Keratinocyte (primary cell): ENCODE data around the gene NR6A1. TPM values are rescaled to one million over a fixed set of nuclear protein-coding genes. Genes with fewer than 3 reads are reported as not detected.

Experiments
- DNase-seq: peaks from one replicate; pipeline ENCODE4 v3.0.0-alpha.2; 2011; ENCODE audit warnings: low read depth, missing footprints, low spot score
- FAIRE-seq: peaks from 2 replicates; lab custom pipeline; 2011; peaks lifted over from hg19 to GRCh38; lab: Jason Lieb, UNC
- H2AFZ ChIP-seq: 2 replicates; pipeline ENCODE4 v1.6.0; 2012; ENCODE audit warnings: low read length, control low read depth, inconsistent platforms; ENCODE audit not compliant: control insufficient read depth
- H3K27ac ChIP-seq: 2 replicates; pipeline ENCODE4 v1.5.1; 2011; ENCODE audit warnings: low read length; ENCODE audit not compliant: control insufficient read depth, insufficient read depth
- H3K27me3 ChIP-seq: 3 replicates; pipeline ENCODE4 v1.6.0; 2011; ENCODE audit warnings: low read length; ENCODE audit not compliant: control insufficient read depth, insufficient read depth; ENCODE audit errors: extremely low read depth
- H3K36me3 ChIP-seq, 2 experiments: 2 replicates in 1 of 2; 3 replicates in 1 of 2; pipeline ENCODE4 v1.5.1; 2011; ENCODE audit warnings: low read length in 2 of 2, mild to moderate bottlenecking in 1 of 2; ENCODE audit not compliant: control insufficient read depth in 2 of 2, insufficient read depth in 2 of 2; ENCODE audit errors: extremely low read depth in 1 of 2
- H3K4me1 ChIP-seq: 3 replicates; pipeline ENCODE4 v1.5.1; 2011; ENCODE audit warnings: low read length; ENCODE audit not compliant: control insufficient read depth, insufficient read depth; ENCODE audit errors: extremely low read depth
- H3K4me2 ChIP-seq: 3 replicates; pipeline ENCODE4 v1.6.0; 2011; ENCODE audit warnings: low read depth, low read length; ENCODE audit not compliant: control insufficient read depth, insufficient read depth; ENCODE audit errors: extremely low read depth
- H3K4me3 ChIP-seq, 3 experiments: fragments of 200-600 bp in 1 of 3; sonication (generic) in 1 of 3; 2 replicates in 2 of 3; 3 replicates in 1 of 3; pipeline ENCODE4 v1.5.1; 2011 to 2016; ENCODE audit warnings: low read length in 3 of 3, mild to moderate bottlenecking in 3 of 3, control low read depth in 2 of 3, inconsistent platforms in 1 of 3, low read depth in 1 of 3, mixed read lengths in 1 of 3, mixed run types in 1 of 3, moderate library complexity in 1 of 3; ENCODE audit not compliant: control insufficient read depth in 2 of 3, insufficient read depth in 2 of 3; ENCODE audit errors: extremely low read depth in 1 of 3
- H3K79me2 ChIP-seq: 2 replicates; pipeline ENCODE4 v1.6.0; 2012; ENCODE audit warnings: low read length; ENCODE audit not compliant: control insufficient read depth, insufficient read depth
- H3K9ac ChIP-seq: 3 replicates; pipeline ENCODE4 v1.6.0; 2011; ENCODE audit warnings: low read length; ENCODE audit not compliant: control insufficient read depth, insufficient read depth; ENCODE audit errors: extremely low read depth
- H3K9me1 ChIP-seq: 3 replicates; pipeline ENCODE4 v1.6.0; 2011; ENCODE audit warnings: low read length; ENCODE audit not compliant: control insufficient read depth, insufficient read depth; ENCODE audit errors: extremely low read depth
- H3K9me3 ChIP-seq: 2 replicates; pipeline ENCODE4 v1.5.1; 2012; ENCODE audit warnings: low read depth, low read length; ENCODE audit not compliant: control insufficient read depth
- H4K20me1 ChIP-seq: 3 replicates; pipeline ENCODE4 v1.6.0; 2011; ENCODE audit warnings: low read length; ENCODE audit not compliant: control insufficient read depth, insufficient read depth; ENCODE audit errors: extremely low read depth
- EZH2 ChIP-seq: IDR thresholded peaks from one replicate; pipeline ENCODE4 v1.6.1; 2012; ENCODE audit warnings: inconsistent platforms, mild to moderate bottlenecking, low read length, moderate library complexity
- dilution Hi-C: fragments of 300-500 bp; cut with MboI; formaldehyde crosslinking; loops from one replicate; pipeline ENCODE4 v1.7.0; 2020; ENCODE audit warnings: low sequenced_read_pairs; ENCODE audit not compliant: extremely low pct_ligation_motif_present
- polyA plus RNA-seq, 5 experiments: library from polyadenylated mRNA; depleted of rRNA in 3 of 5; stranded (reverse) in 3 of 5; stranded (forward) in 1 of 5; unstranded in 1 of 5; fragments of >200 nt; gene quantifications; 1 replicate in 1 of 5; 2 replicates in 3 of 5; 3 replicates in 1 of 5; pipeline versions ENCODE4 v1.2.1 to v1.2.3, GENCODE V29; 2011 to 2012; ENCODE audit warnings: missing spikeins in 2 of 5, low read depth in 1 of 5, low replicate concordance in 1 of 5
- TF ChIP-seq, protein P1 (sequence below), 3 experiments: IDR thresholded peaks in 1 of 3; conservative IDR thresholded peaks in 1 of 3; optimal IDR thresholded peaks in 1 of 3; 2 replicates in 2 of 3; 3 replicates in 1 of 3; pipeline versions ENCODE3 to v1.5.1; 2011; ENCODE audit warnings: low read length in 3 of 3, mild to moderate bottlenecking in 3 of 3, moderate library complexity in 2 of 3, control low read depth in 1 of 3, inconsistent platforms in 1 of 3; ENCODE audit not compliant: insufficient read depth in 2 of 3; ENCODE audit errors: extremely low read depth in 1 of 3

NR6A1 gene
- polyA plus RNA-seq, 1 donor (not counting 4 experiments of a cell fraction or from before 2014, with no cell fraction given), result 1.8 TPM

DNA sequence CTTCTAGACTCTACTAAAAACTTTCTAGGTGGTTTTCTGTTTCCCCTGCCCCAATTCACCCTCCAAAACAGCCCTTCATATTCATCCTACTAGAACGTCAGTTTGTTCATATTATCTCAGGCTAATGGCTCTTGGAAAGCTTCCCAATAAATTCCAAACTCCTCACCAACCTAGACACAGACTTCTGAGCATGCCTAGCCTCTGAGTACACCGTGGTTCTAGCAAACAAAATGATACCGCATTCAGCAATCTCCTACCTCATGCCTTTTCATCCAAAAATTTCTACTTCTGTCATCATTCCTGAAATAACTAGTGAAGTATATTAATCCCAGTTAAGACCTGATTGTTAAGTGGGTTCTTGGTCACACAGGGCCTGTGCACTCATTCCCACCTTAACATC lies 217.4 kb downstream of the NR6A1 start:
- no peak for DNase-seq
- H3K27me3 ChIP-seq, result no peaks in the 10 kb centered on the region
- H3K9me3 ChIP-seq, result no peaks in the 10 kb centered on the region
- no peak overlapping the region for H3K4me3 ChIP-seq
- H3K4me1 ChIP-seq, result peaks cover 19% of the 10 kb centered on the region
- dilution Hi-C loops, result no loop called here
- no peak overlapping the region for H3K9ac ChIP-seq
- no peaks in the 10 kb centered on the region for H3K36me3 ChIP-seq
- H3K27ac ChIP-seq, result no peak overlapping the region
- H2AFZ ChIP-seq, result no peak overlapping the region
- no peak overlapping the region for H3K4me2 ChIP-seq
- no peaks in the 10 kb centered on the region for H4K20me1 ChIP-seq
- no peak for FAIRE-seq
- TF ChIP-seq, protein P1, sequence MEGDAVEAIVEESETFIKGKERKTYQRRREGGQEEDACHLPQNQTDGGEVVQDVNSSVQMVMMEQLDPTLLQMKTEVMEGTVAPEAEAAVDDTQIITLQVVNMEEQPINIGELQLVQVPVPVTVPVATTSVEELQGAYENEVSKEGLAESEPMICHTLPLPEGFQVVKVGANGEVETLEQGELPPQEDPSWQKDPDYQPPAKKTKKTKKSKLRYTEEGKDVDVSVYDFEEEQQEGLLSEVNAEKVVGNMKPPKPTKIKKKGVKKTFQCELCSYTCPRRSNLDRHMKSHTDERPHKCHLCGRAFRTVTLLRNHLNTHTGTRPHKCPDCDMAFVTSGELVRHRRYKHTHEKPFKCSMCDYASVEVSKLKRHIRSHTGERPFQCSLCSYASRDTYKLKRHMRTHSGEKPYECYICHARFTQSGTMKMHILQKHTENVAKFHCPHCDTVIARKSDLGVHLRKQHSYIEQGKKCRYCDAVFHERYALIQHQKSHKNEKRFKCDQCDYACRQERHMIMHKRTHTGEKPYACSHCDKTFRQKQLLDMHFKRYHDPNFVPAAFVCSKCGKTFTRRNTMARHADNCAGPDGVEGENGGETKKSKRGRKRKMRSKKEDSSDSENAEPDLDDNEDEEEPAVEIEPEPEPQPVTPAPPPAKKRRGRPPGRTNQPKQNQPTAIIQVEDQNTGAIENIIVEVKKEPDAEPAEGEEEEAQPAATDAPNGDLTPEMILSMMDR (optimal IDR thresholded peaks at IDR 0.05 in 1 of 3, IDR thresholded peaks at IDR 0.05 in 1 of 3, conservative IDR thresholded peaks at IDR 0.05 in 1 of 3; ENCODE audit: extremely low read depth in 1 of 3, insufficient read depth in 2 of 3, low read length in 3 of 3), result no peak
- no peak for TF ChIP-seq EZH2
- H3K79me2 ChIP-seq, result no peaks in the 10 kb centered on the region
- no peaks in the 10 kb centered on the region for H3K9me1 ChIP-seq

DNA sequence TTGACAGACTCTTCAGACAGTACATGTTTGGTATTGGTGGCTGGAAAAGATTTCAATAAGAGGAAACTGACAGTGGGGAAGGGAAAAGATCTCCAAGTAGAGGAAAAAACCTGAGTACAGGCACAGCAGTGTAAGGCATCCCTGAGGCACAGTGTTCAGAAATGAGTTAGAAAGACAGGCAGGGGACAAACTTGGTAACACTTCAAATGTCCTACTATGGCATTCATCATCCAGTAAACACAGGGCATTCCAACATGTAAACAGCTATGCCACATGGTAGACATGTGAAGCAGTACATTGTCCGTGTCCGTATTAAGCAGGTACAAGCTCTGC lies 218.9 kb downstream of the NR6A1 start:
- peak overlapping the region; percentile 49 for H3K4me2 ChIP-seq
- TF ChIP-seq, protein P1 (optimal IDR thresholded peaks at IDR 0.05 in 1 of 3, IDR thresholded peaks at IDR 0.05 in 1 of 3, conservative IDR thresholded peaks at IDR 0.05 in 1 of 3; ENCODE audit: extremely low read depth in 1 of 3, insufficient read depth in 2 of 3, low read length in 3 of 3), result no peak
- no peak for TF ChIP-seq EZH2
- no peak overlapping the region for H2AFZ ChIP-seq
- no peak for DNase-seq
- H3K27me3 ChIP-seq, result no peaks in the 10 kb centered on the region
- FAIRE-seq, result no peak
- no peak overlapping the region for H3K4me3 ChIP-seq
- peak overlapping the region; percentile 39 for H3K27ac ChIP-seq
- no peaks in the 10 kb centered on the region for H3K36me3 ChIP-seq
- H4K20me1 ChIP-seq, result no peaks in the 10 kb centered on the region
- no peaks in the 10 kb centered on the region for H3K9me1 ChIP-seq
- H3K79me2 ChIP-seq, result no peaks in the 10 kb centered on the region
- H3K9ac ChIP-seq, result no peak overlapping the region
- H3K9me3 ChIP-seq, result no peaks in the 10 kb centered on the region
- H3K4me1 ChIP-seq, result peaks cover 19% of the 10 kb centered on the region
- dilution Hi-C loops, result no loop called here
